ENCODE measurements around the gene ANKRD63. TPM values are rescaled to one million over a fixed set of nuclear protein-coding genes. Genes with fewer than 3 reads are reported as not detected.

The ANKRD63 gene, protein sequence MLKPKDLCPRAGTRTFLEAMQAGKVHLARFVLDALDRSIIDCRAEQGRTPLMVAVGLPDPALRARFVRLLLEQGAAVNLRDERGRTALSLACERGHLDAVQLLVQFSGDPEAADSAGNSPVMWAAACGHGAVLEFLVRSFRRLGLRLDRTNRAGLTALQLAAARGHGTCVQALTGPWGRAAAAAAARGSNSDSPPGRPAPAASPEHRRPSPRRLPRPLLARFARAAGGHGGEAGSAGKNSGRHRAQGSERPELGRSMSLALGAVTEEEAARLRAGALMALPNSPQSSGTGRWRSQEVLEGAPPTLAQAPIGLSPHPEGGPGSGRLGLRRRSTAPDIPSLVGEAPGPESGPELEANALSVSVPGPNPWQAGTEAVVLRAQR
- total RNA-seq (2014; rRNA removed; shearing (Covaris generic); ENCODE audit: low replicate concordance): not detected in 2 replicates

GRCh38 chr15:40282869-40283614 is at the start of gene ANKRD63:
Gene ANKRD63, minus strand, starts transcription at chr15:40283064. Its CDS starts 478 bp downstream, at chr15:40282586.
- Histone ChIP-seq H3K36me3 (no peaks in the 10 kb centered on the region), H3K9me3 (no peaks in the 10 kb centered on the region), H3K4me3 (peak within 1 kb of the TSS; percentile 33), H3K27me3 (peaks cover 3% of the 10 kb centered on the region; the same call in 1 of the 2 replicates)
- DNase-seq: no peak

DNA sequence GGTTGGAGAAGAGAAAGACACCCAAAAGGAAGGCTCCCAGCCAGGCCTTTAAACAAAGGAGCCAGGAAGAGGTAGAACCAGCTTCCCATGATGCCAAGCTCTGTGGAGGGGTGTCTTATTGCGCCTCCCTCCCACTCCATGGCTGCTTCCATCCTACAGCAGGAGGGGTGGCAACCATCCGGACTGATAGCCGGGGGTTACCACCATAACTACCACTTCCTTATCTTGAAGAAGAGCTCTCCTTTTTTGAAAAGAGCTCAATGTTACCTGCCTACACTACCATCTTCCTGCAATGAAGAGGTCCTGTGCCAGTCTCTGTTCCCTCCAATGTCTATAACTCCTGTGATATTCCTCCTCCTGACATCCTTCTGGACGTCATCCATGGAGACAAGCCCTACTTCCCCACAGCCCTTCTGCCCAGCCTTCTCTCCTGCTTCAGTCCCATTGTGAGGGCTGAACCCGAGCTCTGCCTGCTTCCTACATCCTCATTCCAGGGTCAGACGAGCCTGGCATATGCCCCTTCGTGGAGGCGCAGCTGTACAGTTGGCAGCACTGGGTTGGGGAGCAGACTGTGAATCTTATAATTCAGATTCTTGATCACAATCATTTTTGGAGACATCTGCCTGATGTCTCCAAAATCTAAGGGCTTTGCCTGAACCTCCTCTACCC is 49.4 kb upstream of the ANKRD63 start:
- no peaks in the 10 kb centered on the region; the same call in 1 of the 2 replicates for H3K36me3 ChIP-seq
- no peak for DNase-seq
- H3K27me3 ChIP-seq: no peaks in the 10 kb centered on the region
- H3K4me3 ChIP-seq: no peak overlapping the region
- no peaks in the 10 kb centered on the region for H3K9me3 ChIP-seq

GRCh38 chr15:40331637-40332036 is 48.8 kb upstream of the ANKRD63 start:
- Histone ChIP-seq H3K36me3 (no peaks in the 10 kb centered on the region; the same call in 1 of the 2 replicates), H3K4me3 (no peak overlapping the region)

GRCh38 chr15:40331026-40331425 is 48.2 kb upstream of the ANKRD63 start:
- no peak for DNase-seq
- no peaks in the 10 kb centered on the region; the same call in 1 of the 2 replicates for H3K36me3 ChIP-seq
- H3K9me3 ChIP-seq: no peaks in the 10 kb centered on the region
- no peaks in the 10 kb centered on the region for H3K27me3 ChIP-seq
- H3K4me3 ChIP-seq: no peak overlapping the region

More at GRCh38 chr15:40331637-40332036, 48.8 kb upstream of the ANKRD63 start:
- Histone ChIP-seq H3K9me3 (no peaks in the 10 kb centered on the region), H3K27me3 (no peaks in the 10 kb centered on the region)
- no peak for DNase-seq

DNA sequence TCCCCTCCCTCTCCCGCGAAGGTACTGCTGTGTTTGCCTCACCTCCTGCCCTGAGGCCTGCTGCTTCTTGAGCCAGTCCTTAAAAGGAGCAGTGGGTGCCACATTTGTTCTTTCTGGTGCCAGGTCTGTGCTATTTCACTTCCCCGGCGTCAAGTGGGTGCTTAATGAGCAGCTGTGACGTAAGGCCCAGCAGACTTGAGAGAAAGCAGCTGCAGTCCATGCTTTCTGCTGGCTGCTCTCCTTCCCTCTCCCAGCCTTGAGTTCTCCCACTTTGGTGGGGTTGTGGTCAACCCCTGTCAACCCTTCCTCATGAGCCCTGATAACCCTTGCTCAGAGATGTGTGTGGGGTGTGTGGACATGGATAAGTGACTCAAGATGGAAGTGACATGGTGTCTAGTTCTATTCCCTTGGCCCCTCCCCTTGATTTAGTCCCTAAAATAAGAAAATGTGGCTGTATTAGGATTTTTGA is 47.5 kb upstream of the ANKRD63 start:
- no peak for DNase-seq
- H3K36me3 ChIP-seq: no peaks in the 10 kb centered on the region; the same call in 1 of the 2 replicates
- no peaks in the 10 kb centered on the region for H3K27me3 ChIP-seq
- no peaks in the 10 kb centered on the region for H3K9me3 ChIP-seq
- H3K4me3 ChIP-seq: no peak overlapping the region

DNA sequence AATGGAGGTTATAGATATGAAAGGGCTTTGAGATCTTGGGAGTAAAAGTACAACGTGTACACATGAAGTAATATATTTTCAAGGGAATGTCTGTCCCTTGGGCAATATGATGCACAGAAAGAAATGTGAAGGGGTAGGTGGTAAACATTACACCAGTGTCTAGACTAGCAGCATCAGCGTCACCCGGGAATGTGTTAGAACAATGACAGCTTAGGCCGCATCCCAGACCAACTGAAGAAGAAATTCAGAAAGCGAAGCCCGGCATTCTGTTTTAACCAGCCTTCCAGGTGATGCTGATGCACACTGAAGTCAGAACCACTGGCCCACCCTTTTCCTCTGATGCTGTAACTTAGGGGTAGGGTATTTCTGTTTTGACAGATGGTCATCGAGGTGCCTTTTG is 46.9 kb upstream of the ANKRD63 start:
- no peak for DNase-seq
- Histone ChIP-seq H3K9me3 (no peaks in the 10 kb centered on the region), H3K4me3 (no peak overlapping the region), H3K27me3 (no peaks in the 10 kb centered on the region), H3K36me3 (no peaks in the 10 kb centered on the region; the same call in 1 of the 2 replicates)

DNA sequence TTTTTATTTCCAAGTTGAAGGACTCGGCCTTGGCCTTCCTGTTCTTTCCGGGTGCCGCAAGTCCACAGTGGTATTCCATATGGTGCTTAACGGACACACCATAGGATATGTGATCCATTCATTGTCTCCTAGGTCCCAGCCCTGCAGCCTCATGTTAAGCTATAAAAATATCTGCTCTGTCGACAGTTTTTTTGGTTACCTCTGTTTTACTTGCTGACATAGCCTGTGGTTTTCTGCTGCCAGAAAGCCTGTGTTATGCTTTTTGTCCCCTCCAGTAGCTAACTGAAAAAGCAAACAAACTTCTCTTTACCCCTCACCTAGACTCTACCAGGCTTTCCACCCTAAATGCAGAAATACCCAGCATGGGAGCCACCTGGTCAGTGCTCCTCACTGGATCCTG is 45.9 kb upstream of the ANKRD63 start:
- H3K27me3 ChIP-seq: no peaks in the 10 kb centered on the region
- no peak for DNase-seq
- no peaks in the 10 kb centered on the region; the same call in 1 of the 2 replicates for H3K36me3 ChIP-seq

DNA sequence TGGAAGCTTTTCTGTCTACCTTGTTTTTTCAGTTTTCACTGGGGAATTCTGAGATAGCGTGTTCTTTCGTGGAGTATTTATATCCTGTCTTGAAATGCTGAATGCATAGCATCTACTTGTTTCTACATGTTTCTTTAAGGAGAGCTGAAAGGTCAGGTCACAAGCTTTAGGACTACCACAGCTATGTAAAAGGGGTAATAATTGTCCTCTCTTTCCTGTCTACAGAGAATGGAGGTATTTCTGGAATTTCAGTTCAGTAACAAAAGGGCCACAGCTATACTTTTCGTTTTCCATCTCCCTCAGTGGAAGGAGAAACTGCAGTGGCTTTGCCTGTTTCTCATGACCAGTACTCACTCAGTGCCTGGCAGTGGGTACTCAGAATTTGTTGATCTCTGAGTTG is 45.3 kb upstream of the ANKRD63 start:
- Histone ChIP-seq H3K4me3 (no peak overlapping the region), H3K9me3 (no peaks in the 10 kb centered on the region), H3K27me3 (no peaks in the 10 kb centered on the region), H3K36me3 (no peaks in the 10 kb centered on the region; the same call in 1 of the 2 replicates)
- DNase-seq: no peak

More for the DNA sequence above, 45.9 kb upstream of the ANKRD63 start:
- Histone ChIP-seq H3K9me3 (no peaks in the 10 kb centered on the region), H3K4me3 (no peak overlapping the region)

GRCh38 chr15:40327457-40327856 is 44.6 kb upstream of the ANKRD63 start:
- Histone ChIP-seq H3K36me3 (no peaks in the 10 kb centered on the region; the same call in 1 of the 2 replicates), H3K9me3 (no peaks in the 10 kb centered on the region), H3K27me3 (no peaks in the 10 kb centered on the region), H3K4me3 (no peak overlapping the region)
- DNase-seq: no peak

GRCh38 chr15:40325700-40326099 is 42.8 kb upstream of the ANKRD63 start:
- Histone ChIP-seq H3K9me3 (no peaks in the 10 kb centered on the region), H3K36me3 (no peaks in the 10 kb centered on the region; the same call in 1 of the 2 replicates), H3K27me3 (no peaks in the 10 kb centered on the region), H3K4me3 (no peak overlapping the region)
- no peak for DNase-seq

DNA sequence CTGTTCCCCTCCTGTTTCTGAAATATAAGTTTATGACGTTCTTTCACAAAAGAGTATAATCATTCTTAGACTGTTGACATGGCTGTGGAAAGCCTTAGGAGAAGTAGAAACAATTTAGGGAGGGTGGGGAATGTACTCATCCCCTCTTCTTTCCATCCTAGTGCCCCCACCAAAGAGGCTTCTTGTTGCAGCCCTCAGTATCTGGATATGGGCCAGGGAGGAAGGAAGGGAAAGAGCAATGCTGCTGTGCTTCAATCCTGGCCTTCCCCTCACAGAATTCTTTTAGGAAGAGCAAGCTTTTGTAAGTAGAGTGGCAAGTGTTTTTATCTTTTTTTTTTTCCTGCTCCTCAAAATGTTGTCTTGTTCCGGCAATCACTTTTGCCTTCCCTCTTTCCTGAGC is 42.3 kb upstream of the ANKRD63 start:
- no peaks in the 10 kb centered on the region for H3K27me3 ChIP-seq
- no peak for DNase-seq
- no peaks in the 10 kb centered on the region for H3K9me3 ChIP-seq
- H3K36me3 ChIP-seq: no peaks in the 10 kb centered on the region; the same call in 1 of the 2 replicates
- peak overlapping the region; percentile 61 for H3K4me3 ChIP-seq

- H3K9me3 ChIP-seq: no peaks in the 10 kb centered on the region
- no peaks in the 10 kb centered on the region; the same call in 1 of the 2 replicates for H3K36me3 ChIP-seq
- no peaks in the 10 kb centered on the region for H3K27me3 ChIP-seq
- peak overlapping the region; percentile 61 for H3K4me3 ChIP-seq
- DNase-seq: no peak
Observed at GRCh38 chr15:40323953-40324937, 41.4 kb upstream of the ANKRD63 start.

DNA sequence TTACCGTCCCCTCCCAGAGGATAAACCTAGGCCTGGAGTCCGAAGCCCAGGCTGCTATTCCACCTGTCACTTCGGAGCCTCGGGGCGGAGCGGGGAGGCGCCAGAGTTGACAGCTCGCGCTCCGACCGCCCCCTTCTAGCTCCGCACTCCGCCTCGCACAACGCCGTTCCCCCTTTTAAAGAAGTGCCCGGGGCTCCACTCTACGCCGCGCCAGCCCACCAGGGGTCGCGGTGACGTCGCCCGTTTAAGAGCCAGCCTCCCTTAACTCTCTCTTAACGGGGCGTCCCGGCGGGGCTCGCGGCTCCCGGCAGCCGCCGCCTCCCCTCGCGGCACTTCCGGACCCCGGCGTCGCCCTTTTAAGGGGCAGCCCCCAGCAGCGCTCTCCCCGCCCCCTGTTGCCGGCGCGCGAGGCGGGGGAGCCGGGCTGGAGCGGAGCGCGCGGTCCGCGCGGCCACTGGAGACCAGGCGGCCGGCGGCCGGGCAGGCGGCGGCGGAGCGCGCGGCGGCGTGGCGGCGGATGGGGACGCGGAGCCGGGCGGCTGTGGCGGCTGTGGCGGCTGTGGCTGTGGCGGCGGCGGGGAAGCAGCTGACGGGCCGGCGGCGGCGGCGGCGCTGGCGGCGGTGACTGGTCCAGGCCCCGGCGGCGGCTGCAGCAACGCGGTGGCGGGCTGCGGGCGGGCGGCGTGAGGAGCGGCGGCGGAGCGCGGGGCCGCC is 40.5 kb upstream of the ANKRD63 start, which contains the start of gene INAFM2:
Gene INAFM2, plus strand, starts transcription at position 454 of the 714 bp plus-strand sequence. CDS start 364 bp downstream, outside the sequence.
- Histone ChIP-seq H3K27me3 (no peaks in the 10 kb centered on the region), H3K4me3 (peak within 1 kb of the TSS; percentile 61), H3K36me3 (no peaks in the 10 kb centered on the region; the same call in 1 of the 2 replicates), H3K9me3 (no peaks in the 10 kb centered on the region)
- DNase-seq: peak; percentile 80

DNA sequence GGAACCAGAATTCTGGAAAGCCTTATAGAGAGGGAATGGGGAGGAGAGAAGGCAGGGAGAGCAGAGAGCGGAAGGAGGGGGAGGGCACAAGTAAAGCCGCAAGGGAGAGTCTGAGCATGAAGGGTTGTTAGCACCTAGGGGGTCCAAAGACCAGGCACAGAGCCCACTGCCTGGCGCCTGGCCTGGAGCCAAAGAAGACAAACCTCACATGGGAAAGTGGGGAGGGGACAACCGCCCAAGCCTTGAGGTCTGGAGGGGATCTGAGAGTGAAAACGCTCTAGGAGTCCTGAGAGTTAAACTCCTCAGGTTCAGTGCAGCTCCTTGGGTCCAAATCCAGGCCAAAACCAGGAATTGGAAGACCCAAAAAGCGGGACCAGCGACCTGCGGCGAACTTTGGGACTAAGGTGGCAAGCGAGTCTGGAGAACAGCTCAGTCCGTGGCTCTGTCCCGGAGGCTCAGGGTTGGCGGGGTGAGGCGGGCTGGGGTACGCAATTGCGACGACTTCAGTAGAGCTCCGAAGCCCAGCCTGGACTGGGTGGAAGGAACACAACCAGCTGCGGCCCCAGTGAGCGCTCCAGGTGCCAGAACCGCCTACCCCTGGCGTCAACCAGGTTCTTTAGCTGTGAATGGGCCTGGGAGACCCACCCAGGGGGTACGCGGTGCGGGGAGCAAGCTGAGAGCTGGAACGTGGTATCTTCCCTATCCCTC is 39.8 kb upstream of the ANKRD63 start:
- DNase-seq: no peak
- no peaks in the 10 kb centered on the region for H3K27me3 ChIP-seq
- no peaks in the 10 kb centered on the region for H3K9me3 ChIP-seq
- peak overlapping the region; percentile 43 for H3K4me3 ChIP-seq
- H3K36me3 ChIP-seq: no peaks in the 10 kb centered on the region; the same call in 1 of the 2 replicates
